Neutrophil (primary cell): ENCODE data around the gene PLIN4.

Experiments used
- H3K27ac ChIP-seq: fragments of 200-600 bp; sonication (generic); 2 replicates; pipeline ENCODE4 v1.5.1; 2016; ENCODE audit warnings: mild to moderate bottlenecking, moderate library complexity
- H3K27me3 ChIP-seq: fragments of 200-600 bp; sonication (generic); 2 replicates; pipeline ENCODE4 v1.6.0; 2016; ENCODE audit warnings: mild to moderate bottlenecking
- H3K36me3 ChIP-seq: fragments of 200-600 bp; sonication (generic); 2 replicates; pipeline ENCODE4 v1.5.1; 2017
- H3K4me1 ChIP-seq, 2 experiments: fragments of 200-600 bp in 1 of 2; sonication (generic) in 1 of 2; 1 replicate in 1 of 2; 2 replicates in 1 of 2; pipeline versions ENCODE4 v1.5.1 to v1.6.1; 2013 to 2016; ENCODE audit warnings: low read depth in 1 of 2, low read length in 1 of 2, mild to moderate bottlenecking in 1 of 2, moderate library complexity in 1 of 2; ENCODE audit not compliant: control insufficient read depth in 1 of 2, insufficient read depth in 1 of 2
- H3K4me3 ChIP-seq, 2 experiments: fragments of 200-600 bp in 1 of 2; sonication (generic) in 1 of 2; 1 replicate in 1 of 2; 2 replicates in 1 of 2; pipeline ENCODE4 v1.5.1; 2013 to 2016; ENCODE audit warnings: low read depth in 1 of 2, low read length in 1 of 2, mild to moderate bottlenecking in 1 of 2, moderate library complexity in 1 of 2
- H3K9me3 ChIP-seq: fragments of 200-600 bp; sonication (generic); 2 replicates; pipeline ENCODE4 v1.5.1; 2016
- TF ChIP-seq, protein P1 (sequence below): fragments of 200-600 bp; sonication (generic); IDR thresholded peaks from 2 replicates; pipeline ENCODE4 v1.5.1; 2016; ENCODE audit warnings: antibody characterized with exemption

PLIN4 gene

DNA sequence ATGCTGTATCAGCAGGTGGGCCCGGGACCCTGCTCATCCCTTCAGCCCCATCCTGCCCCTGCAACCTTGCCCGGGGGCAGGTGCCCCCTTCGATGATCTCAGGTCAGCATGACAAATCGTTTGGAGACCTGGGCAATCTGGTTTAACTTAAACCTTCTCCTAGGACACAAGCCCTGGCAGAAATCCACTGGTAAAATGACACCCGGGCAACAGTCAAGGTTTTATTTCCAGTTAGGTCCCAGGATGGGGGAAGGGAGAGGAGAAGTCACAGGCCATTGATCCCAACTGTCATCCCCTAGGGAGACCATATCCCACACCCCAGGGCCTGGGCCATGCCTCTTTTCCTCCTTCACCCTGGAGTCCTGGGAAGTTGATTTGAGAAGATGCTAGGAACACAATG lies 18.5 kb upstream of the PLIN4 start:
- Histone ChIP-seq H3K9me3 (no peaks in the 10 kb centered on the region), H3K27ac (peak overlapping the region; percentile 95), H3K36me3 (peaks cover 24% of the 10 kb centered on the region), H3K4me3 (peak overlapping the region; percentile 97 to 100), H3K27me3 (no peaks in the 10 kb centered on the region), H3K4me1 (peaks cover 77 to 79% of the 10 kb centered on the region in 2 experiments)
- TF ChIP-seq, protein P1, sequence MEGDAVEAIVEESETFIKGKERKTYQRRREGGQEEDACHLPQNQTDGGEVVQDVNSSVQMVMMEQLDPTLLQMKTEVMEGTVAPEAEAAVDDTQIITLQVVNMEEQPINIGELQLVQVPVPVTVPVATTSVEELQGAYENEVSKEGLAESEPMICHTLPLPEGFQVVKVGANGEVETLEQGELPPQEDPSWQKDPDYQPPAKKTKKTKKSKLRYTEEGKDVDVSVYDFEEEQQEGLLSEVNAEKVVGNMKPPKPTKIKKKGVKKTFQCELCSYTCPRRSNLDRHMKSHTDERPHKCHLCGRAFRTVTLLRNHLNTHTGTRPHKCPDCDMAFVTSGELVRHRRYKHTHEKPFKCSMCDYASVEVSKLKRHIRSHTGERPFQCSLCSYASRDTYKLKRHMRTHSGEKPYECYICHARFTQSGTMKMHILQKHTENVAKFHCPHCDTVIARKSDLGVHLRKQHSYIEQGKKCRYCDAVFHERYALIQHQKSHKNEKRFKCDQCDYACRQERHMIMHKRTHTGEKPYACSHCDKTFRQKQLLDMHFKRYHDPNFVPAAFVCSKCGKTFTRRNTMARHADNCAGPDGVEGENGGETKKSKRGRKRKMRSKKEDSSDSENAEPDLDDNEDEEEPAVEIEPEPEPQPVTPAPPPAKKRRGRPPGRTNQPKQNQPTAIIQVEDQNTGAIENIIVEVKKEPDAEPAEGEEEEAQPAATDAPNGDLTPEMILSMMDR, result no peak

DNA sequence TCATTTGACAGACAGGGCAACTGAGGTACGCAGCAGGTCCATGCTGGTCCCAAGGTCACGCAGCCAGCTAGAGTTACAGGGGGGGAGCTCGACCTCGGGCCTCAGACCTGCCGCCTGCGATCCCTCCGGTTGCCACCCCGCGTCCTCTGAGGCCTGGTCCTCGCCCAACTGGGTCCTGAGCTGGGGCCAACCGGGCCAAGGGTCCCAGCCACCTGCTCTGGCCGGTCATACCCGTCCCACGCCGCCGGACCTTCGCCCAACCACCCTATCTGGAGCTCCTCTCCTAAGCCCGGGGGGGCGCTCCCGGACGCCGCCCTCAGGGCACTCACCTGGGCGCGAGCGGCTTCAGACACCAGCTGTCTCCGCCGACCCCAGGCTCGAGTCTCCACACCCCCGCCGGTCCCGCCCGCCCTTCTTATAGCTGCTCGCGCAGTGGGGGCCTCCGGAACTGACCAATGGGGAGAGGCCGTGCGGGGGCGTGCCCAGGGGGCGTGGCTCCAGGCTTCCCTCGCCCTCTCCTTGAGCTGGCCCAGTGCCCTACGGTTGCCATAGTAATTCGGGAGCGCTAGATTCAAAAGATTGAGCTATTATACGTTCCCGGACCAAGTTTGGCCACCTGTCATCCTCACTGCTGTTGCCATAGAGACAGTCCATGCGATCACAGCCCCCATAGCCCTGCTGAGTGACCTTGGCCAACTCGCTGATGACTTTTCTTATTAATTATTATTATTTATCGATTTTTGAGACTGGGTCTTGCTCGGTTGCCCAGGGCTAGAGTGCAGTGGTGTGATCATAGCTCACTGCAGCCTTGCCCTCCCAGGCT lies 16.8 kb upstream of the PLIN4 start, which contains the start of gene PLIN5:
Gene PLIN5 (minus strand): TSS at position 389 of the 823 bp plus-strand sequence. CDS start 1,150 bp downstream, outside the sequence.
- no peaks in the 10 kb centered on the region for H3K27me3 ChIP-seq
- H3K27ac ChIP-seq, result peak within 1 kb of the TSS; percentile 95
- H3K4me3 ChIP-seq, result peak within 1 kb of the TSS; percentile 97 to 100
- TF ChIP-seq, protein P1, result no peak
- peaks cover 24% of the 10 kb centered on the region for H3K36me3 ChIP-seq
- no peaks in the 10 kb centered on the region for H3K9me3 ChIP-seq
- peaks cover 60 to 62% of the 10 kb centered on the region in 2 experiments for H3K4me1 ChIP-seq

DNA sequence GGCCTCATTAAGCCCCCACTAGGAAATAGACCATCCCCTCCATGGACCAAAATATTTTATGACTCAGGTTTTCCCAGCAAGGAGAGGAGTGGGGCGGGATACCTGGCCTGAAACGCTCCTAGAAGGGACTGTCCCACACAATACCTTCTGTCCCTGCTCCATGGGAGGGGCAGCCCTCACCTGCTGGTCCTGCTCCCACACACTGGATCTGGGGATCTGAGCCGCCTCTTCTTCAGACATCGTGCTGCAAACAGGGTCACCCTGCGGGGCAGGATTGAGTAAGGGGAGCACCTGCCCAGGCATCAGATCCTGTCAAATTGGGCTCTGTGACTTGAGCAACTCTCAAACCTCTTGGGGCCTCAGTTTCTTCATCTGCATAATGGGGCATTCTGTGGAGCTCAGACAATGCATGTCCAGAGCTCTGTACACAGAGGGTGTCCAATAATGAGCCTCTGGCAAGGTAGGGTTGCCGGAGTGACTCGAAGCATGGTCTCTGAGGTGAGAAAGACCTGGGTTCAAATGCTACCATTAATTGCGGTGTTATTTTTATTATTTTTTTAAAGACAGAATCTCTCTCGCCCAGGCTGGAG lies 15.6 kb upstream of the PLIN4 start:
- H3K36me3 ChIP-seq, result peaks cover 26% of the 10 kb centered on the region
- H3K4me3 ChIP-seq, result no peak overlapping the region
- H3K4me1 ChIP-seq, result peaks cover 50 to 51% of the 10 kb centered on the region in 2 experiments
- no peaks in the 10 kb centered on the region for H3K27me3 ChIP-seq
- H3K27ac ChIP-seq, result peak overlapping the region; percentile 95
- TF ChIP-seq, protein P1, result no peak
- no peaks in the 10 kb centered on the region for H3K9me3 ChIP-seq

DNA sequence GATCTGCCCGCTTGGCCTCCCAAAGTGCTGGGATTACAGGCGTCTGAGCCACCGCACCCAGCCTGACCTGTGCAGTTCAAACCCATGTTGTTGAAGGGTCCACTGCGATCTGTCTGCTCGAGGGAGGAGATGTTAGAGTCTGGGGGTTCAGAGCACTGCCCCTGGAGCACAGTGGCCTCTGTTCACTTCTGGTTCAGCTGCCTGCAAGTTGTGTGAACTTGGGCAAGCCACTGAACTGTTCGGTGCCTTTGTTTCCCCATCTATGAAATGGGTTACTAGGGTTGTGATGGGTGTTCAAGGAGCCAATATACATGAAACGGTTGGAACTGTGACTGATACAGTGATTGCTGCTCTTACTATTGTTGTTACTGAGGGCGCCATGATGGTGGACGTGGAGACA lies 15.0 kb upstream of the PLIN4 start:
- TF ChIP-seq, protein P1, result no peak
- Histone ChIP-seq H3K27ac (peak overlapping the region; percentile 95), H3K27me3 (no peaks in the 10 kb centered on the region), H3K4me3 (no peak overlapping the region), H3K4me1 (peaks cover 44 to 45% of the 10 kb centered on the region in 2 experiments), H3K9me3 (no peaks in the 10 kb centered on the region), H3K36me3 (peaks cover 28% of the 10 kb centered on the region)

DNA sequence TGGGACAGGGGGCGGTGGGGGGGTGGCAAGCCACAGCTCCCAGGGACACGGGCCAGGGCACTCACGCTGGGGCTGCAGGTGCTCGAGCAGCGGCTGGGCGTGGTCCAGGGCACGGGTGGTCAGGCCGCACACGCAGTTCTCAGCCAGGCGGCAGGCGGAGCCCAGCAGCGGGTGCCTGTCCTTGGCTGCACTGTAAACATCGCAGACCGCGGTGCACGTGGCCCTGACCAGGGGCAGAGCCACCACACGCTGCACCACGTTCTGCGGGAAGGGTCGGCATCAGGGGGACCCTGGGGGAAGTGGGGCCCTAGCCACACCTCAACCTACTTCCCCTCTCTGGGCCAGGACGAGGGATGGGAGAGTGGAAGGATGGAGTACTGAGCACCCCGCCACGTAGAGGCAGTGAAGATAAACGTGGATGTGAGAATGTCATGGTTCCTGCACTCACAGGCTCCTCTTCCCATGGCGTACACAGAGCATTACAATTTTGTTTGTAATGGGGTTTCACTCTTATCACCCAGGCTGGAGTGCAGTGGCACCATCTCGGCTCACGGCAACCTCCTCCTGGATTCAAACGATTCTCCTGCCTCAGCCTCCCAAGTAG lies 13.4 kb upstream of the PLIN4 start:
- Histone ChIP-seq H3K4me1 (peaks cover 28% of the 10 kb centered on the region in 2 experiments), H3K27me3 (no peaks in the 10 kb centered on the region), H3K4me3 (no peak overlapping the region), H3K27ac (no peak overlapping the region), H3K9me3 (no peaks in the 10 kb centered on the region), H3K36me3 (peaks cover 12% of the 10 kb centered on the region)
- TF ChIP-seq, protein P1, result no peak
